SIG-M5 treated with dmso at 0.1 percent for 504 hours (cell line): ENCODE results near the gene SLC7A14.
"Not testable (repeated sequence)": the region's sequence is repeated elsewhere in the genome, so short reads cannot be mapped to it uniquely, and the experiment has no call there.

ENCODE experiments used
- DNase-seq: peaks from one replicate; lab custom pipeline; 2025; ENCODE audit not compliant: unreplicated experiment; lab: John Stamatoyannopoulos, UW

Gene SLC7A14

DNA sequence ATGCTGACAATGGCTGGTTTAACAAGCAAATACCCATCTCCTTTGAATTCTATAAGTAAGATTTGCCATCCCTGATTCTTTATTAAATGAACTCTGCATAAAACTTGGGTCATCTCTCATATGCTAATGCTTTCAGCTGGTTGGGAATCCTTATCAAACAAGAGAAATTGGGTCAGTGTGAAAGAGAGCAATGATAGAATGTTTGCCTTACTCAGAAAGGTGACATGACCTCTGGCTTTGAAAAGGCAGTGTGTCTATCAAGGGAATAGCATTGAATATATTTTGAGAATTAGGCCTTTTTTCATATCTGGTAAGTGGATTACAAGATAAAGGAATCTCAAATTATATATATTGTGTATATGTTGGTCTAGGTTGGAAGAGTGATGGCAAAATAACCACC lies 8.7 kb upstream of the SLC7A14 start:
- DNase-seq: no peak

DNA sequence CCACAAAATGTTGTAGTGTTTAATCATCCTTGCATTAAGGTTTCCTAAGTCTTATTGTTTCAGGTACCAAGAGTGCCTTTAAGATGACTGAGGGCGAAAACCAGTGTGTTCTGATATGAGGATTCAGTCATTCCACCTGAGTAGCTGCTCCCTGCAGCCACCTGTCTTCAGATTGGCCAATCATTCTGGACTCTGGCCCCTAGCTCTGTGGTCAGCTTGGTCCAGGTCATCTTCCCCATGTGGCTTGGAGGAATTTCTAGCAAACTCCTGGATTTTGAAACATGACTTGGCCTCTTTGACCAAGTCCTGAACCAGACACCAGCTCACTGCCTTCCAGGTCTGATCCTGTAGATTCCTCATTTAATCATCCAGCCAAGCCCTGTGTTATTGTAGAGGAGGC lies 7.8 kb upstream of the SLC7A14 start:
- DNase-seq: no peak

DNA sequence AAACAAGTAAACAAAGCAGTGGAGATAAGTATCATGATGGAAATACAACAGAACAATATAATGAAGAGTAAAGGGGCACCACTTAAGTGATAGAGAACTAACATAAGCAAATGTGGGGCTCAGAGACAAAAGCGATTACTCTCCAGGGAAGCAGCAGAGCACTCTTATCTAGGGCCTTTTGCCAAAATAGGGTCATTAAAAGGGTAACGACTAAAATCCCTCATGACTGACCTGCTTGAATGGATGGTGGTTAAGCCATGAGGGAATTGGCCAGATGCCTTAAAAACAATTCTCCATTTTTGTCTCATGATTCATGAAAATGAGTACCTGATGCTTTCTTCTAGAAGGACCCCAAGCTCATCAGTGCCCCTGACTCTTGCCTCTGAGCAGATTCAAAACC lies 3.2 kb upstream of the SLC7A14 start:
- no peak for DNase-seq

DNA sequence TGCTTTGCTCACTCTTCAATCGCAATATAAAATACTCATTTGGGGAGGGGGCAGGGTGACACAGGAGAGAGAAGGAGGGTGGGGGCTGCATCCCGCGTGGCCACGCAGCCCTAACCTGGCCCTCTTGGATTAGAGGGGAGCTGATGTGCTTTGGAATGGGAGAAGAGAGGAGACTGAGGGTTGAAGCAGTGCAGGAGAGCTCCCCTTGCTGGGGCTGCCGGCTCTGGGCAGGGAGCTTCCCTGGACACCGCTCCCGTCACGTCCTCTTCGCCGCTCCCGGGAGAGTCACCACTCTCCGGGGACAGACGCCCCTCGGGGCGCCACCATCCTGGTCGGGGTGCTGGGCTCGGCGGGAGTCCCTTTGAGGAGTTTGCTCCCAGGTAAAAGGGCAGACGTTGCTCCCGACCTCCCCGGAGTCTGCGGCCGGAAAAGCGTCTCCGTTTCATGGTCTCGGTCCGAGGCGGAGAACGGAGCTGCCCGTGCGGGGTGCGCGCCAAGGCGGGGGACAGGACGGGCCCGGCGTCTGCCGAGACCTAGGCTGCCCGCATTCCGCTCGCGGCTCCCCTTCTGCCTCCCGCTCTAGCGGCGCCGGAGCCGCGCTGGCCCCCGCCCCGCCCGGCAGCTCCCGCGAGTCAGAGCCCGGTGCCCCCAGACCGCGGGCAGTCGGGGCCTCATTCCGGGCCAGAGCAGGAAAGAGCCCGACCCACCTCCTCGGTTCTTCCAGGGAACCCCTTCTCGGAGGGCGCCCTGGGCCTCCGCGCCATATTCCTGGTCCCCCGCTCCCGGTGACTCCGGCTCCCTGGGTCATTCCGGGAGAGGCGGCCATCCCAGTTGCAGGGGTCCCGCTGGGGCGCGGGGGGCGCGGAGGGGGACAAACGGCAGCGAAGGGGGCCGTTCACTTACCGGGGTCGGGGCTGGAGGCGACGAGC lies 603 bp downstream of the SLC7A14 start:
- DNase-seq: no peak

DNA sequence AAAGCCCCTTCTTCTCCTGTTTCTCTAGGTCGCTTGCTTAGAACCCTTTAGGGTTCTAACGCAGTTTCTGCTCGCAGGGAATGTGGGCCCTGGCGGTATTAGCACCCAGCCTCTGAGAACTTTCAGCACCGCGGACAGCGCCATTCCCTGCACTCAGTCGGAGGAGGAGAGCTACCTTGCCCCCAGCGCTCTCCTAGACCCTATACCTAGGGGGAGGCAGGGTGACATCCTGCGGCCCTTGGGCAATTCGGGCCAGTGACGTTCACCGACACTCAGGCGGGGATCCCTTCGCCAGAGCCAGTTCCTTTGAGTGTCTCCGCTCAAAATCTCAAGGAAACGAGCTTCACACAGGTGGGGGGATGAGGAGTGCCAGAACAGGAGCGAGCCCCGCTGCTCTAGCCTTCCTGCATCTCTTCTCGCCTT lies 1.3 kb downstream of the SLC7A14 start:
- DNase-seq: peak; percentile 23

DNA sequence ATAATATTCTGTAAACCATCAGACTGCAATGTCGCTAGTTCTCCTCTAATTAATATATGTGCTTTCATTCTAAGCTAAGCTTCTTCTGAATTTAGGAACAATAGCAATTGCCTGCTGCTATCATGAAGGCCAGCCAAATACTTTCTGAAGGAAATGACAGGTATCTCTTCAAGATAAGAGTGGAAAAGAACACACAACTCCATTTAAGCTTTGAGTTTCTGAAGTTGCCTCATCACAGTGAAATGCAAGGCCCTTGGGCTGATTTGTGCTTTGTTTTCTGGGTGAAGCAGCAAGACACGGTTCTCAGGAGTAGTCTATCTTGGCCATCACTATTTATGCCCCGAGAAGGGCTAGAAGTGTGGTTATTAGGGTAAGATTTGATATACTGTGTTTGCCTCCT lies 6.2 kb downstream of the SLC7A14 start:
- no peak for DNase-seq

DNA sequence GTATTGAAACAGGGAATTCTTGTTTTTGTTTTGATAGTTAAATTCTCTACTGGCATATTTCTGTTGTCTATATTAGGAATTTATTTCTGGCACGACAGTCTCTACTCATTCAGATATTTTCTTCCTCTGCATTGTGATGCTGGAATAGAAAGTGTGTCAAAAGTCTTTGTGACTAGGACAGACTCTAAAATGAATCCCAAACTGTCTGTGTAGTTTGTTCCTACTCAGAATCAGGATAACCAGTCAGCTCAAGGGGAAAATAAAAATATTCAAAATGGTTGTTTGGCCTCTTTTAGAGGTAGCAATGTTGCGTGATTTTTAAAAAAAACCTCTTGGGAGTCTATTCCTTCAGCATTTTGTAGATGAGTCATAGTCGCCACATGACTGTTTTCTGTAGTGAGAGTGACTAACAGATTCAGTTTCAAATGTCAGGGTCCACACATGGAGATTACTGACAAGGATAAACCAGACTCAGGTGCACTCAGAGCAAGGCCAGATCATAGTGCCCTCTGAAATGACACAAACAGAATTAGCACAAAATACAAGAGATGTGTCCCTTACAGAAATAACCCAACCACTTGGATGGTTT lies 13.1 kb downstream of the SLC7A14 start:
- DNase-seq: no peak

DNA sequence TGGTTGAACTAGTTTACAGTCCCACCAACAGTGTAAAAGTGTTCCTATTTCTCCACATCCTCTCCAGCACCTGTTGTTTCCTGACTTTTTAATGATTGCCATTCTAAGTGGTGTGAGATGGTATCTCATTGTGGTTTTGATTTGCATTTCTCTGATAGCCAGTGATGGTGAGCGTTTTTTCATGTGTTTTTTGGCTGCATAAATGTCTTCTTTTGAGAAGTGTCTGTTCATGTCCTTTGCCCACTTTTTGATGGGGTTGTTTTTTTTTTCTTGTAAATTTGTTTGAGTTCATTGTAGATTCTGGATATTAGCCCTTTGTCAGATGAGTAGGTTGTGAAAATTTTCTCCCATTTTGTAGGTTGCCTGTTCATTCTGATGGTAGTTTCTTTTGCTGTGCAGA lies 18.3 kb downstream of the SLC7A14 start:
- not testable (repeated sequence) for DNase-seq

DNA sequence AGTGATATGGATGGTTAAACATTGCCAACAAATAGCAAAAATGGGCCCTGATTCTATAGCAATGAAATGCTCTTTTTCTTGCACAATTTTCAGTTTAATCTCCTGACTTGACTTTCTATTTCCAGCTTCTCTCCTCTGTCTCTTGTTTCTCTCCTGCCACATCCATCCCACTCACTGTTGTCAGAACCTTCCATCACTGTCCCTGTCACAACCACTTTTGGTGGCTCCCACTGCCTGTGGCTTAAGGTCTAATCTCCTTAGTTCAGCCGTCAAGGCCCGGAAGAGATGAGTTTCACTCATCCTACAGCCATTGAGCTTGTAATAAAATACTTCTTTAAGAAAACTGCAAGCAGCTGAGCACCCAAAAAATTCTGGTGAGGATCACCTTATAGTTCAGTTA lies 19.5 kb downstream of the SLC7A14 start:
- DNase-seq: no peak

DNA sequence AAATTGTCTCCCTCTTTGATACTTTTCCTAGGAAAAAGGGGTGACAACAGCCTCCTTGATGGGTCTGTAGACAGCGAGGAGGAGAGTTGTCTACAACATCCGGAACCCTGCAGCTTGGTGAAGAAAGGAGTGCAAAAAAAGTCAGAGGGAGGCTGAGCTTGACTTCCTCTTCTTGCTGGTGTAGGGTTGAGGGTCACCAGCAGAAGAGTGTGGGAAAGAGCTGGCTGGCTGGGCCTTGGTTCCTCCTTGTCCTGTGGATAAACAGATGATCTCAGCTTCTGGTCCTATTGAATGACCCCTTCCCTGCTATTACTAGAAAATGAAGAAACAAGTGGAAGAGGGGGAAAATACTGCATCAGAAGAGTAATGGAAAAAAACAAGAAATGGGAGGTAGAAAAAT lies 20.4 kb downstream of the SLC7A14 start:
- DNase-seq: peak; percentile 30

DNA sequence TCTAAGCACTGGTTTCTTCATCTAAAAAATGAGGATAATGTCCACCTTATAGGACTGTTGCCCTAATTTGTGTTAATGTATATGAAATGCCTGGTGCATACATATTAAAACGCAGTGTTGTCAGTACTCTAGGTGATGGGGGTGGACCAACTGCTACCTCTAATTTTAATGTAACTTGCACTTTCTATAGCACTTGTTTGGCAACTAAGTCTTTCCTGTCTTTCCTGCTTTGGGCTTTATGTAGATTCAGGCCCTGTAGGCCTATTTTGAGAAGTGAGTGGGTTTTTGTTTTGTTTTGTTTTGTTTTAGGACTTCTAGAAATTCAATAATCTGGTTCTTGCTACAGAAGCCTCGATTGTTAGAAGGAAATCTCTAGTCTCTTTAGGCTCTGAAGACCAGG lies 21.2 kb downstream of the SLC7A14 start:
- DNase-seq: no peak

DNA sequence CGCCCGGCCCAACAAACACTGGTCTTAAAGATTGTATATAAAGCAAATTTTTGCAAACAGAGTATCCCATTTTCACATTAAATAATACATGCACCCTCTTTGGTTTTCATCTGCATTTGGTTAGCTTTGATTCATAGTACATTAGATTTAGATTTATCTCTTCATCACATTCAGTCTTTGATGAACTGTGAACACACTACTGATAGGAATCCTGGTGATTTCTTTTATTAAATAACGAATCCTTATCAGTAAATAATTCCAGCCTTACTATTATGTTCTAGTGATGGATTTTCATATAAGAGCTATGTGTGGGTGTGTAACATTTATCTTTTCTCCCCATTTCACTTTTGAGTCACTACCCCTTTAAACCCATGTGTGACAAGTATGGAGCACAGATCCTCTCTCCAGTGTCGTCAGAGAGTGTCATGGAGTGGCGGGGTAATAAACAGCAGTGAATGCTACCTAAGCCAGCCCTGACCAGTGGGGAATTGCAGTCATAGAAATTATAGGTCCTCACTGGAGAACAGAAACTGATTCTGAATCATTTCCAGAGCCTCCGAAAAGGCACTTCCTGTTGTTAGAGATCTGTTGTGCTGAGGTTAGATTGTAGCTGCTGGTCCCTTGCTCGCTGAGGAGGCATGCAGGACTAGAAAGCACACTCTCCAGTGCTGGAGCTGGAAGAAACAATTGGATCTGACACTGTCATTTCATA lies 22.0 kb downstream of the SLC7A14 start:
- DNase-seq: peak; percentile 11

DNA sequence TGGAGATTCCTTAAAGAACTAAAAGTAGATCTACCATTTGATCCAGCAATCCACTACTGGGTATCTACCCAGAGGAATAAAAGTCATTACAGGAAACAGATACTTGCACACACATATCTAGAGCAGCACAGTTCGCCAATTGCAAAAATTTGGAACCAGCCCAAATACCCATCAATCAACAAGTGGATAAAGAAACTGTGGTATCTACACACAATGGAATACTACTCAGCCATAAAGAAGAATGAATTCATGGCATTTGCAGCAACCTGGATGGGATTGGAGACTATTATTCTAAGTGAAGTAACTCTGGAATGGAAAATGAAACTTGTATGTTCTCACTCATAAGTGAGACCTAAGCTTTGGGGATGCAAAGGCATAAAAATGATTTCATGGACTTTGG lies 23.8 kb downstream of the SLC7A14 start:
- DNase-seq: no peak

DNA sequence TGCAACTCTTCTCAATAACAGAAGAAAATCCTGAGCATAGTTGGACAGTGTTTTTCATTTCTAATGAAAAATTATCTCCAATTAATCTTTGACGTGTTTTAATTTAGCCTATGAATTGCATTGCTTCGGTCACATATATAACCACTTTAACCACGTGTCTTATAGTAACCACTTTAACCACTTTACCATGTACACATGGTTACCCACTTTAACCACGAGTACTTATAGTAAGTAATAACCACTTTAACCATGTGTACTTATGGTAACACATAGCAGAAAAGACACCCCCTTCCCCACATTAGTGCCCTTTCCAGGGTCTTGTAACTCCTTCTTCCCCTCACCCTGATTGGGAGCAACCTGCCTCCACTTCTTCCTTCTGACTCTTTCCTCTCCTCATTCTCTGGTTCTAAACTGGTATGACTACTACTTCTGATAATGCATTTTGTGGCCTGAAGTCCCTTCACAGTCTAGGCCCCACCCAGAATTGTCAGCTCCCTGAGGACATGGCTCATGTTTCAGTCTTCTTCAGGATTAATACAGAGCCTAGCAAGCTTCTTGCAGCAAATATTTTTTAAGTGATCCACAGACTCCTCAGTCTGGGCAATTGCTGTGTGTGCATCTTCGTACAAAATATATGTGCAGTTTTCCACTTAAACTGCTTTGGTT lies 25.0 kb downstream of the SLC7A14 start:
- DNase-seq: no peak

DNA sequence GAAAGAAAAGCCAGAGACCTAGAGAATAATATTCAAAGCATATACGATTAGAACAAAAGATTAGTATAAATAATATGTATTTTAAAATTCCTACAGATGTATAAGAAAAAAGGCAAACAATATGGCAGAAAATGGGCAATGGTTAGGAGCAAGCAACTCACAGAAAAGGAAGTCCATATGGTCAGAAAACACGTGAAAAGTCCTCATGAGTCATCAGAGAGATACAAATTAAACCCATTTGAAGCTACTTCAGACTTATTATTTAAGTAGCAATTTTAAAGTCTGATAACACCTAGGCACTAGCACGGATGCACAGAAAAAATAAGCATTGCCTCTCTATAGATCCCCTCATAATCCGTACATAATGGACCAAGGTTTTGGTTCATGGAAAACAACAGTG lies 25.6 kb downstream of the SLC7A14 start:
- DNase-seq: no peak

DNA sequence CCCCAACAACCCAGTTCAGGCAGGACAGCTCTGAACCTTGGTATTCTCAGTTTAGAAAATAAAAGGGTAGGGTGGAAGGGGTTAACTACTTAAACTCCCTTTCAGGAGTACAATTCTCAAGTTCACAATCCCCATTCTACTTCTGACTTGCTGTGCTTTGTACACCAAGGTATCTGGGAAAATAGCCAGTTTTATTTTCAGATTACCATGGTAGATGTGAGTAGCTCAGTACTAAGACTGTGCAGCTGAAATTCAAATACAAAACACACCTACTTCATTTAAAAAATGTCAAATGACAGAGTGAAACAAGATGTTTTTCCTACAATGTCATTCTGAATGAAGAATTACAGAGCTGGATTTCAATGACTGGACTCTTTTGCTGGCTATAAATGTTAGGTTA lies 27.4 kb downstream of the SLC7A14 start:
- no peak for DNase-seq

DNA sequence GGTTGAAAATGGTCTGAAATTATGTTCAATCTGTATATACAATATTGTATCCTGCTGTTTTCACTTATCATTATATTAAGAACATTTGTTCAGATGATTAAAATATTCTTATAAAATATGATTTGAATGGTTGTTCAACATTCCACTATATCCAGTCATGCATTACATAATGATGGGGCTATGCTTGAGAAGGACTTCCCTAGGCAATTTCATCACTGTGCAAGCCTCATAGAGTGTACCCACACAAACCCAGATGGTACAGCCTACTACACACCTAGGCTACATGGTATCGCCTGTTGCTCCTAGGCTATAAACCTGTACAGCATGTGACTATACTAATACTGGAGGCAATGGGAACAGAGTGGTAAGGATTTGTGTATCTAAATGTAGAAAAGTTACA lies 30.5 kb downstream of the SLC7A14 start:
- no peak for DNase-seq

DNA sequence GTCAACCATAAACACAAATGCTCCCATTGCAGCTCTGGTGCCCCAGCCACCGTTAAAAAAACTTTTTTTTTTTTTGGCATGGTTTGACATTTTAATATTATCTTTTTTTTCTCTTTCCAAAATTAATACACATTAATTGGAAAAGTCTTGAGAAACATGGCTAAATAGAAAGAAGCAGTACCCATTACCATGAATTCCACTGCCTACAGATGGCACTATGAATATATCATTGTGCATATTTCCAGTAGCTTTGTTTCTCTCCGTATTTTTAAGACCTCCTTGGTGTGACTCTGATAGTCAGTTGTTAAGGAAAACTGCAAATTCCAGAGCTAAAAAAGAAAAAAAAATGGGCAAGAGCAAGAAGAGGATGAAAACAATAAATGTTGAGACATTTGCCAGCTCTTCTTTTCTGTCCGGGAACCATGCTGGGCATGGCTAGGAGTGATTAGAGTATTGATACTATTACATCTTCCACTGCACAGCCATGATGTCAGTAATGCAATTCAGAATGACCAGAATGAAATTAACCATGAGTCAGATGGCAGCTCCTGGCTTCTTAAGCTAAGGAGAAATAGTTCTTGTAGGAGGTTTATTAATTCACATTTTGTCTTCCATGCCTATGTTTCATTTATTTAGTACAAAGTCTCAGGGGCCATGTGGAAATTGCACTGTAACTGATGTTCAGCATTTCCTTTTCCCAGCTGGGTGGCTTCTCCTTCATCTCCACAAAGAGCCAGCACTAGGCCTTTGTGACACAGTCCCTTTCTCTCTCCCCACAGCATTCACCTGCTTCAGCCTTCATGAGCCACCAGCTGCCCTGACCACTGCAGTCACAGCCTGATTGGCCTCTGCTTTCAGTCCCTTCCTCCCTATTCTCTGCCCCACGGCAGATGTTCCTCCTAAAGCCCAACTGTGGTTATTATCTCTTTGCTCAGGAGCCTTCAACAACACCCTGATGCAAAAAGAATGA lies 31.8 kb downstream of the SLC7A14 start:
- no peak for DNase-seq

DNA sequence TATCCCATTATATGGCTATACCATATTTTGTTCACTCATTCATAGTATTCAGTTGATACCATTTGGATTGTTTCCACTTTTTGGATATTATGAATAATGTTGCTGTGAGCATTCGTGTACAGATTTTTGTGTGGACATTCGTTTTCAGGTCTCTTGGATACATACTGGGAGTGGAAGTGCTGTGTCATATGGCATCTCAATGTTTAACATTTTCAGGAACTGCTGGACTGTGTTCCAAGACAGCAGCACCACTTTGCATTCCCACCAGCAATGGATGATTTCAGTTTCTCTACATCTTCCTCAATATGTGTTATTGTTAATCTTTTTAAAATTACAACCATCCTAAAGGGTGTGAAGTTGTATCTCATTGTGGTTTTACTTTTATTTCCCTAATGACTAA lies 34.6 kb downstream of the SLC7A14 start:
- DNase-seq: no peak

DNA sequence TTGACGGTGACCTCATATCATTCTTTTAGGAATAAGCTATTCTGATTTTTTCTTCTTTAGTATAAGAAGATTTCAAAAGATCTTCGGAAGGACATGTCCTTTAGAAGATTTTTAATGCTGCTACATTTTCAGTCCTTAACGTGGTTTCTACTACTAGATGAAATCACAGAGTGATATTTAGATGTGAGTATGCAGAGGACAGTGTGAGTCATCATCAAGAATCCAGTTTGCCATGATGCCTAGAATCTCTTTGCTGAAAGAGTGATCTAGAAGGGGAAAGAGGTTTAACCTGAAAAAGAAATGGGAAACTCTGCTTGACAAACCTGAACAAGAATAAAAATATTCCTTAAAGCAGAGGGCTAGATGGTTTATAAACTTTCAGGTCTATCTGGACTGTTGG lies 43.2 kb downstream of the SLC7A14 start:
- DNase-seq: no peak
